SK-N-MC (cell line): ENCODE data around the gene LRP1-AS.
"Not testable (repeated sequence)": the region's sequence is repeated elsewhere in the genome, so short reads cannot be mapped to it uniquely, and the experiment has no call there.

ENCODE experiments used
- DNase-seq: peaks from one replicate; pipeline ENCODE4 v3.0.0-alpha.2; 2011; ENCODE audit warnings: low read depth, low spot score
- H3K27ac ChIP-seq: fragments of 200-600 bp; sonication (generic); 2 replicates; pipeline ENCODE4 v1.5.1; 2016; ENCODE audit warnings: mixed run types
- H3K36me3 ChIP-seq: fragments of 200-600 bp; sonication (generic); 2 replicates; pipeline ENCODE4 v1.6.1; 2017; ENCODE audit warnings: antibody characterized with exemption, low read length, mixed read lengths; ENCODE audit not compliant: insufficient read depth
- H3K4me3 ChIP-seq: fragments of 200-600 bp; sonication (generic); 2 replicates; pipeline ENCODE4 v1.5.1; 2016
- H3K9ac ChIP-seq: fragments of 200-600 bp; sonication (generic); 2 replicates; pipeline ENCODE4 v1.8.0; 2017; ENCODE audit warnings: mixed run types, mixed read lengths; ENCODE audit not compliant: insufficient read length
- H3K9me3 ChIP-seq: fragments of 200-600 bp; sonication (generic); 2 replicates; pipeline ENCODE4 v1.6.1; 2017; ENCODE audit warnings: low read depth, mild to moderate bottlenecking, antibody characterized with exemption, low read length, moderate library complexity, mixed read lengths
- EZH2 ChIP-seq: fragments of 200-600 bp; sonication (generic); IDR thresholded peaks from one replicate; pipeline ENCODE4 v1.6.1; 2017; ENCODE audit warnings: antibody characterized with exemption
- FOXP2 ChIP-seq: optimal IDR thresholded peaks from 2 replicates; pipeline ENCODE3; 2011; ENCODE audit warnings: mild to moderate bottlenecking, moderate library complexity; ENCODE audit not compliant: insufficient read depth; ENCODE audit errors: extremely low read length, control extremely low read depth
- POLR2AphosphoS5 ChIP-seq: IDR thresholded peaks from 2 replicates; pipeline ENCODE4 v1.6.1; 2012; ENCODE audit warnings: mild to moderate bottlenecking, low read depth, low read length, borderline replicate concordance

Gene LRP1-AS

DNA sequence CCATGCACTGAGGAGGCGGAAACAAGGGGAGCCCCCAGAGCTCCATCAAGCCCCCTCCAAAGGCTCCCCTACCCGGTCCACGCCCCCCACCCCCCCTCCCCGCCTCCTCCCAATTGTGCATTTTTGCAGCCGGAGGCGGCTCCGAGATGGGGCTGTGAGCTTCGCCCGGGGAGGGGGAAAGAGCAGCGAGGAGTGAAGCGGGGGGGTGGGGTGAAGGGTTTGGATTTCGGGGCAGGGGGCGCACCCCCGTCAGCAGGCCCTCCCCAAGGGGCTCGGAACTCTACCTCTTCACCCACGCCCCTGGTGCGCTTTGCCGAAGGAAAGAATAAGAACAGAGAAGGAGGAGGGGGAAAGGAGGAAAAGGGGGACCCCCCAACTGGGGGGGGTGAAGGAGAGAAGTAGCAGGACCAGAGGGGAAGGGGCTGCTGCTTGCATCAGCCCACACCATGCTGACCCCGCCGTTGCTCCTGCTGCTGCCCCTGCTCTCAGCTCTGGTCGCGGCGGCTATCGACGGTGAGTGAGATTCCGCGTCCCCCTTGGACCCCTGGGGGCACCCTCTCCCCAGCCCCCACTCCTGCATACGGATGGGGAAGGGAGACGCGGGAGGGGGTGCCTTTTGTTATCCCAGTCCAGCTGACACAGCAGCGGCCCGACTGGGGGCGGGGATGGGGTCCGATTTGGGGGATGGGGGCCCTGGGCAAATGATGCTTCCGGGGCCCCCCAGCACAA lies 18.7 kb downstream of the LRP1-AS start:
- DNase-seq = no peak
- Histone ChIP-seq H3K9ac (peak overlapping the region; percentile 70), H3K9me3 (no peaks in the 10 kb centered on the region), H3K36me3 (no peaks in the 10 kb centered on the region), H3K4me3 (peak overlapping the region; percentile 96), H3K27ac (no peak overlapping the region)
- TF ChIP-seq FOXP2 (no peak), POLR2AphosphoS5 (no peak), EZH2 (no peak)

DNA sequence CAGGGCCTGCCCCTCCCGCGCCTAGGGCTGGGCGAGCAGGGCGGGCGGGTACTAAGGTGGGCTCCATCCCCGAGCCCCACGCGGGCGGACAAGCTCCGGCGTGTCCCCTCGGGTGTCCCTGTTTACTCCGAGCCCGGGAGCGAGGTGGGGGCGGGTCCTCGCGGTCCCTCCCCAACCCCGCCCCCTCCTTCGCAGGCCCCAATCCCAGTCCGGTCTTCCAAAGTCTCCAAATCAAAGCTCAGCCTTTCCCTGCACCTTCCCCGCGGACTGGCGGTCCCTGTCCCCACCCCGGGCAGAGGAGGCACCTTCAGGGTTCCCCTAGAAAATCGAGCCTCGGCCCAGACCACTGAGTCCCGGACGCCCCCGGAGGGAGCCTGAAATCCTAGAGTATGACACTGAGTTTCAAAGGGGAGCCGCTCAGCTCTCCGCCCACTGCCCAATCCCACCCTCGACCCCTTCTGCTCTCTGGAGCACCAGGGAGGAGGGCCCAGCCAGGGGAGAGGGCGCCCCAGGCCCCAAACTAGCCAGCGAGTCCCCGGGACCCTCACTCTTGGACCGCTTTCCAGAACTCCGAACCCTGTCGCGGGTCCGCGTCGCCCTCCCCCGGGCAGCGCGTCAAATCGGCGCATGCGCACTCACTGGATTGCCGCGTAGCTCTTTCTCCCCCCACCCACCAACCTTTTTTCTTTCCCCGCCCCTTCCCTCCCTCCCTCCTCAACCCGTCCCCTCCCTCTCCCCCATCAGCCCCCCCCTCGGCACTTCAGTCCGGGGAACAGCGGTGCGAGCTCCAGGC lies 19.5 kb downstream of the LRP1-AS start, which contains the start of gene LRP1:
TSS of gene LRP1 (plus strand) at position 758 of the 793 bp plus-strand sequence. CDS start 482 bp downstream, outside the sequence.
- Histone ChIP-seq H3K36me3 (no peaks in the 10 kb centered on the region), H3K9me3 (no peaks in the 10 kb centered on the region), H3K27ac (peak within 1 kb of the TSS; percentile 59; the same call in 1 of the 2 replicates), H3K9ac (peak within 1 kb of the TSS; percentile 84), H3K4me3 (peak within 1 kb of the TSS; percentile 96)
- peak; percentile 83 for TF ChIP-seq FOXP2
- peak; percentile 80 for TF ChIP-seq POLR2AphosphoS5
- TF ChIP-seq EZH2 = no peak
- DNase-seq = no peak

DNA sequence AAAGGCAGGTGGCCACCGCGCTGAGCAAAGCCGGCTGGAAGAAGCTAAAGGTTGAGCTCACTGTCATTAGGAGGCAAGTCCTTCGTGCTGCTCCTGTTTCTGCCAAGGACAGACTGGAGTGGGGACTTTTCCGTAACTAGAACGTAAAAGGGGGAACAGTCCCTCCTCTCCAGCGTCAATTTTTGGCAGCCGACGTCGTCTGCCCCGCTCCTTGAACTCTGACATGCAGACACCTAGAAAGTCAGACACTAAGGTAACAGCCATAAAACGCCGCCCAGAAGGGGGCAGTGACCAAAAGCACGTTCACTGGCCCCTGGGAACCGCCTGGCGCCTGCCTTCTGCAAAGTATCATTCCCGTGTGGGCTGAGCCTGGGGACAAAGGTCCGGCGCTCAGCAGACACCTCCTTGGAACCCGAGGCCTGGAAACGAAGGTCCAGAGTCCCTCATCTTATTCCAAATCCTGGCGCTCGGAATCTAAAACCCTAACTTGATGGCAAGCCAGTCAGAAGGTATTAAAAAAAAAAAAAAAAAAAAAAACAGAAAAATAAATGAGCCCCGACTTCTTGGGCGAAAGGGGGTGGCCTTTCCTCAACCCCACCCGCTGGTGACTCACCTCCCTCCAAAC lies 20.2 kb downstream of the LRP1-AS start:
- Histone ChIP-seq H3K36me3 (no peaks in the 10 kb centered on the region), H3K9ac (peak overlapping the region; percentile 1), H3K4me3 (peak overlapping the region; percentile 96), H3K9me3 (no peaks in the 10 kb centered on the region), H3K27ac (no peak overlapping the region)
- TF ChIP-seq POLR2AphosphoS5 (no peak), EZH2 (no peak), FOXP2 (no peak)
- DNase-seq = no peak

DNA sequence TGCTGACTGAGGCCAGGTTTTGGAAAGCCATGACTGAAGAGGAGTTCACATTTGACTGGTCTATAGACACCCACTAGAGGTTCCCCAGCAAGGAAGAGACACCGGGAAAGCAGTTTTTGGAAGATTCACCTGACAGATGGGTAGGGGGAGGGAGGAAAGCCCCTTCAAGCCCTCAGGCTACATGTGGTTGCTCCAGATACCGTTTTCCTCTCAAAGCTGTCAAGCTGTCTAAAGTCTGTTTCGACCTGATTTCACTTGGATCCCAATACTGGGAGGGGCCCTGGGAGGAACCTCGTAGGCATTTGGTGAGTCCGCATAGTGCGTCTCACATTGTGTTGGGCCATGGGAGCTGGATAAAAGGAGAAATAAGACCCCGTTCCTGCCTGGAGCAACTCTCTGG lies 20.9 kb downstream of the LRP1-AS start:
- no peak overlapping the region for H3K4me3 ChIP-seq
- no peaks in the 10 kb centered on the region for H3K9me3 ChIP-seq
- H3K27ac ChIP-seq = no peak overlapping the region
- no peak for DNase-seq
- peak overlapping the region; percentile 1 for H3K9ac ChIP-seq
- TF ChIP-seq EZH2 = no peak
- TF ChIP-seq FOXP2 = no peak
- no peak for TF ChIP-seq POLR2AphosphoS5
- H3K36me3 ChIP-seq = no peaks in the 10 kb centered on the region

DNA sequence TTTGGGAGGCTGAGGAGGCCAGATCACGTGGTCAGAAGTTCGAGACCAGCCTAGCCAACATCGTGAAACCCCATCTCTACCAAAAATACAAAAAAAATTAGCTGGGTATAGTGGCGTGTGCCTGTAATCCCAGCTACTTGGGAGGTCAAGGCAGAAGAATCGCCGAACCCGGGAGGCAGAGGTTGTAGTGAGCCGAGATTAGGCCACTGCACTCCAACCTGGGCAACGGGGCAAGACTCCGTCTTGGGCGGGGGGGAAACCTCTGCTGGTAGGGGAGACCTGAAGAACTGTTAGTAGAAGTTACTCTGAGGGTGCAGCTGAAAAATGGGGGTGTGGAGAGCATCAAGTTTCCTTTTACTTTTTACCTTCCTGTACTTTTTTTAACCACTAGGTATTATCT lies 21.4 kb downstream of the LRP1-AS start:
- TF ChIP-seq EZH2 (no peak), FOXP2 (no peak), POLR2AphosphoS5 (no peak)
- H3K36me3 ChIP-seq = no peaks in the 10 kb centered on the region

DNA sequence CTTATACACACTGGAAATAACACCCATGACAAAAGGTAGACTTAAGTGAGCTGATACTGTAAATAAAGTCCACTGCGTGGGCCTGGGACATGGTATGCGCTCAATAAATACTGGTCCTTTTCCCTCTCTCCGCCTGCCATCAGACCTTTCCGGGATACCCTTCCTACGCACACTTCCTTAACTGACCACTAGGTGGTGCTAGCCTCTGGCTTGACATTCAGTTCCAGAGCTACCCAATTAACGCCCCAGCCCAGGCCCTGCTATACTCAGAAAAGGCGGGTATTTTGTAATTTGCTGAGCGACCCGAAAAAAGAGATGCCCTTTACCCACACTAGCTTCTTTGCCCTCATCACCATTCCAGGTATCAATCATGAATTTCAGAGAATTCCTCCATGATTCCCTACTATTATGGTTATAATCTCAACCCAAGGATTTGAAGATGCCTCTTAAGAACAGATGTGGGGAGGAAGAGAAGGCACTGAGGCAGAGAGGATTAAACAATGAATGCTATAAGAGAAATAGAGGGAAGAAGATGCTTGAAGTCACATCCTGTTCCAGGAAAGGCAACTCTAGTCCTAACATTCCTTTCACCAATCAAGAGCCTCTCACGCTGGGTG lies 23.1 kb downstream of the LRP1-AS start:
- H3K4me3 ChIP-seq = no peak overlapping the region
- no peaks in the 10 kb centered on the region for H3K36me3 ChIP-seq
- H3K27ac ChIP-seq = no peak overlapping the region
- no peak overlapping the region for H3K9ac ChIP-seq
- no peaks in the 10 kb centered on the region for H3K9me3 ChIP-seq
- no peak for TF ChIP-seq POLR2AphosphoS5
- DNase-seq = no peak

More for the DNA sequence above, 21.4 kb downstream of the LRP1-AS start:
- H3K9me3 ChIP-seq = no peaks in the 10 kb centered on the region
- no peak overlapping the region for H3K27ac ChIP-seq
- DNase-seq = no peak
- no peak overlapping the region for H3K9ac ChIP-seq
- H3K4me3 ChIP-seq = no peak overlapping the region

DNA sequence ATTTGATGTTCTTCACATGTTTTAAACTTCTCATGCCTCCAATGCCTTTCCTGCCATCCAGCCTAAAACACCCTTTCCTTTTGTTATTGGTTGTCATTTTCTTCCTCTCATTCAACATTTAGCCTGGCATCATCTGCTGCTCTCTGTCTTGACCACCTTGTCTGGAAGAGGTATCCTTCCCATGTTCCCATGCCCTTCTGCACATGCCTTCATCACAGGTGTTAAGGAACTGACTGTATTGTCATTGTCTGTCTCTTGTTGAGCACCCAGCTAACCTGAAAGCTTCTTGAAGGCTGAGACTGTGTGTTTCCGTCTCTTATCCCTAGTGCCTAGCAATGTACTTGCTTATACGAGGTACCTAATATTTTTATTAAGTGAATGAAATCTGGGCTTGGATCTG lies 23.6 kb downstream of the LRP1-AS start:
- Histone ChIP-seq H3K9ac (no peak overlapping the region), H3K9me3 (no peaks in the 10 kb centered on the region), H3K36me3 (no peaks in the 10 kb centered on the region), H3K27ac (no peak overlapping the region), H3K4me3 (no peak overlapping the region)
- no peak for TF ChIP-seq POLR2AphosphoS5
- no peak for TF ChIP-seq FOXP2
- TF ChIP-seq EZH2 = no peak
- no peak for DNase-seq

DNA sequence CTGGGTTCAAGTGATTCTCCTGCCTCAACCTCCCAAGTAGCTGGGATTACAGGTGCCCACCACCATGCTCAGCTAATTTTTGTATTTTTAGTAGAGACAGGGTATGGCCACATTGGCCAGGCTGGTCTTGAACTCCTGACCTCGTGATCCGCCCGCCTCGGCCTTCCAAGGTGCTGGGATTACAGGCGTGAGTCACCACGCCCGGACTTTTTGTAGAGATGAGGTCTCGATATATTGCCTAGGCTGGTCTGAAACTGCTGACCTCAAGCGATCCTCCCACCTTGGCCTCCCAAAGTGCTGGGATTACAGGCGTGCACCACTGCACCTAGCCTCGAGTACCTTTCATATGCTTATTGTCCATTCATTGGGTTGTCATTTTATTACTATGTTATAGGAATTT lies 26.7 kb downstream of the LRP1-AS start:
- H3K9ac ChIP-seq, H3K27ac ChIP-seq, DNase-seq, H3K9me3 ChIP-seq, H3K4me3 ChIP-seq, H3K36me3 ChIP-seq: not testable (repeated sequence)
